GM04504 (cell line): ENCODE results near the gene JMJD6.
A peak's percentile ranks its signal among the peaks of the same experiment; 100 is the strongest.
"Not testable (repeated sequence)": the region's sequence is repeated elsewhere in the genome, so short reads cannot be mapped to it uniquely, and the experiment has no call there.

ENCODE experiments used
- DNase-seq: peaks from one replicate; pipeline ENCODE4 v3.0.0-alpha.2; 2012; ENCODE audit warnings: low read depth

Gene JMJD6

GRCh38 chr17:76716146-76716838 lies 10.1 kb downstream of the JMJD6 start:
- peak; percentile 99 for DNase-seq

GRCh38 chr17:76715496-76715830 lies 10.9 kb downstream of the JMJD6 start:
- DNase-seq: no peak

GRCh38 chr17:76714822-76715495 lies 11.4 kb downstream of the JMJD6 start:
- DNase-seq: no peak

- no peak for DNase-seq
Measured at GRCh38 chr17:76714336-76714735, 12.1 kb downstream of the JMJD6 start.

- DNase-seq: no peak
Measured at GRCh38 chr17:76713765-76714164, 12.6 kb downstream of the JMJD6 start.

DNA sequence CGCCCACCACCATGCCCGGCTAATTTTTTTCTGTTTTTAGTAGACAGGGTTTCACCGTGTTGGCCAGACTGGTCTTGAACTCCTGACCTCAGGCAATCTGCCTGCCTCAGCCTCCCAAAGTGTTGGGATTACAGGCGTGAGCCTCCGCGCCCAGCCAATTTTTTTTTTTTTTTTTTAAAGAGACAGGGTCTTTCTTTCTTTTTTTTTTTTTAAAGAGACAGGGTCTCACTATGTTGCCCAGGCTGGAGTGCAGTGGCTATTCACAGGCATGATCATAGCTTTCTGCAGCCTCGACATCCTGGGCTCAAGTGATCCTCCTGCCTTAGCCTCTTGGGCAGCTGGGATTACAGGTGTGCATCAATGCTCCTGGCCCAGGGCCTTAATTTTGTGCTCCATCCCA lies 14.1 kb downstream of the JMJD6 start:
- not testable (repeated sequence) for DNase-seq

GRCh38 chr17:76710863-76711611 lies 15.4 kb downstream of the JMJD6 start, which contains the start of gene MXRA7:
Gene MXRA7, minus strand, starts transcription at chr17:76710965. Its CDS starts 19 bp downstream, at chr17:76710946.
- DNase-seq: no peak

- not testable (repeated sequence) for DNase-seq
Measured at GRCh38 chr17:76709951-76710862, 16.2 kb downstream of the JMJD6 start.

DNA sequence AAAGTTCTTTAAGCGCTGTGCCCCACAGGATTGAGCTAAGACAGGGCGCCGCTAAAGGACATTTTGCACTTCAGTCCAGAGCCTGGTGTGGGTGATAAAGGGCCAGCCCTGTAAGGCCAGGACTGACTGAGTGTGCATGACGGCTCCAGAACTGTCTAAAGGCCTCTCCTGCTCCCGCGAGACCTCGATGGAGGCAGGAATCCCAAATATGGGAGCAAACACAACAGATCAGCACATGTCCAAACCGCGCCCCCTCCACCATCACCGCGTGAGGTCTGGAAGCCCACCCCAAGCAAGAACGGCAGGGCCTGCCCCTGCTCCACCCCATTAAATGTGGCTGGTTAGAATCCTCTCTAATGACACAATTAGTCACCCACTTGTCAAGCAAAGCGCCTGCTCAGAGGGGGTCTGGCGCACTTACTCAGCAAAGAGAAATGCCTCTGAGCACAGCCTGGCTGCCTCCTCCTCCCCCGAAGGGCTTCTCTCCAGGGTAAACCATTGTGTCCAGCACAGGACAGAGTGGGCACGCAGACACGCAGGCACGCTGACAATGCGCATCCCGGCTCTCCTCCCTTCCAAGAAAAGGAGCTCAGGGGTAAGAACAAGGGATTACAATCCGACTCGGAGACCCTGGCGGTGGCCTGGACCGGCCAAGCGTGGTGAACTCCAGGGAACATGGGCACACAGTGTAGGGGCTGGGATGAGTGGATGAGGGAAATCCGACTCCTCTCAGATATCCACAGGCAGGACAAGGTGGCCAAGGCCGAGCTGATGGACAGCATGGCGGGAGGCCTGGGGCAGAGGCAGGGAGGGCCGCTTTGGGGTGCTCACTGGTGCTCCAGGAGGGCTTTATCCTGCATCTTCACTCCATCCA lies 17.1 kb downstream of the JMJD6 start:
- DNase-seq: peak; percentile 95

DNA sequence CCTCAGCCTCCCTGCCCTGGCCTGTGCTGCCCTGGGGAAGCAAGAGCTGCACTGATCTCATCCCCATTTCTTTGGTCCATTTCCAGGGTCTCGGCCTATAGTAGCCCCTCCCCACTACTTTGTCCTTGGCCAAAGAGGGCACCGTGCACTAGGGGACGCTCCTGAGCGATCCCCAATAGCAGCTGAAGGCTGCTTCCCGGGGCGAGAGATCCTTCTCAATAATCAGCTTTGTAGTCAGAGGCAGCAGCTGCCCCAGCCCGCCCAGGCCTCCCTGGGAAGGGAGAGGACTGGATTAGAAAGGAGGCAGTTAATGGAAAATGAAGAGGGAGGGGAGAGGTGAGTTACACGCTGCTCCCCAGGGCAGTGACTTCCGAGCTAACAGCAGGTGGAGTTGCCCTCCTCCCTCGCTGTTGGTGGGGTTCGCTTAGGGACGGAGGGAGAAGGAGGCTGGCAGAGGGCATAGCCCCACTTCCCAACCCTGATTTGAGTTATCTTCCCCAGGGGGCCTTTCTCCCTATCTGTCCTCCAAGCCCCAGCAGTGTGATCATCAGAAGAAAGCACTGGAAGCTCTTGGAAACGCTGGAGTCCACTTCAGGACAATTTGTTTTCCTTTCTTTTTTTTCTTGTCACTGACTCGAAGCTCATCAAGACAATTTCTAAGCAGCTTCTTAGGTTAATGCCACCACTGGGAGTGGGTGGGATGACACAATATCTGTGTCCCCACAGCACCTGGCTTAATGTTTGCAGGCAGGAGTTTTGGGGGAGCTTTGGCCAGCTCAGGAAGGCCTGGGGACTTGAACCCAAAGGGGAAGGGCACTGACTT lies 18.2 kb downstream of the JMJD6 start:
- DNase-seq: no peak

- no peak for DNase-seq
Measured at GRCh38 chr17:76706817-76707216, 19.6 kb downstream of the JMJD6 start.

DNA sequence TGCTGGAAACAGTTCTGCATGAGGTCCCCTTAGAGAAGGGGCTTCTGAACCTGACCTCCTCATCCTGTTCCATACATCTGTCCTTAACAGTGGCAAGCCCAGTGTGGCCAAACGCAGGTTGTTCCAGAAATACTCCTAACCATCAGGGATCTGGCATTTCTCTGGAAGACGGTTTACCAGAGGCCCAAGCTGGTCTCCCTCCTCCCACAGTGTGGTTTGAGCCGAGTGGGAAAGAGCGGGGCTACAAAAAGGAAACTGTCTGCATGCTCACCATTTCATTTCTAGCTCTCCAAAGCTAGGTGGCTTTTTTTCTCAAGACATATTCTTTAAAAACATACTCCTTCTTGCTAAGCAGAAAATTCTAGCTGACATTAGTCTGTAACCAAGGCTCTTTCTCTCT lies 21.6 kb downstream of the JMJD6 start:
- DNase-seq: no peak

DNA sequence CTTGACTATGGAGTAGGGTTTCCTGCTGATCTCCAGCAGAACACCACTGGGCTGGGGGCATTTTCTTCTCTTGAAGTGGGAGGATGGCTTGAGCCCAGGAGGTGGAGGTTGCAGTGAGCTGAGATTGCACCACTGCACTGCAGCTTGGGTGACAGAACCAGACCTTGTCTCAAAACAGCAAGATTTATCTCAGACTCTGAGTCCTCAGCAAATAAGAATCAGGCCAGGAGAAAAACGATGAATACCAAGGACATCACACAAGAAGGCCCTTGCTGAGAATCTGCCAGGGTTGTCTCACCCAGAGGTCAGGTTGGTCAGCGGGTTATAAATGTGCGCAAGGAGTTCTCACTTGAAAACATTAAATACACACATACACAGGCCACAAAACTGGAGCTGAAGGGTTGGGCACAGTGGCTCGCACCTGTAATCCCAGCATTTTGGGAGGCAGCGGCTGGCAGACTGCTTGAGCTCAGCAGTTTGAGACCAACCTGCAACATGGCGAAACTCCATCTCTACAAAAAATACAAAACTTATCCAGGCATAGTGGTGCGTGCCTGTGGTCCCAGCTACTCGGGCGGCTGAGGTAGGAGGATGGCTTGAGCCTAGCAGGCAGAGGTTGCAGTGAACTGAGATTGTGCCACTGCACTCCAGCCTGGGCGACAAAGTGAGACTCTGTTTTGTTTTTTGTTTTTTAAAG lies 23.3 kb downstream of the JMJD6 start:
- no peak for DNase-seq

DNA sequence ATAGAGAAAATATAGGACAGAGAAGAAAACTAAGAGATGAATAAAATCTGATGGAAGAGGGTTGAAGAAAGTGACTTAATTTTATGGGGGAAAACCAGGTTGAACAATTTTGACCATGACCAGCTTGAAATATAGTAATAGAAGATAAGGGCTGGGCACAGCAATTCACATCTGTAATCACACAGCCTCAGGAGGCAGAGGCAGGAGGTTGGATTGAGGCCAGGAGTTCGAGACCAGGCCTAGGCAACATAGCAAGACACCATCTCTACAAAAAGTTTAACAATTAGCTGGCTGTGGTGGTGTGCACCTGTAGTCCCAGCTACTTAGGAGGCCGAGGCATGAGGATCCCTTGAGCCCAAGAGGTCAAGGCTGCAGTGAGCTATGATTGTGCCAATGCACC lies 24.3 kb downstream of the JMJD6 start:
- DNase-seq: no peak

DNA sequence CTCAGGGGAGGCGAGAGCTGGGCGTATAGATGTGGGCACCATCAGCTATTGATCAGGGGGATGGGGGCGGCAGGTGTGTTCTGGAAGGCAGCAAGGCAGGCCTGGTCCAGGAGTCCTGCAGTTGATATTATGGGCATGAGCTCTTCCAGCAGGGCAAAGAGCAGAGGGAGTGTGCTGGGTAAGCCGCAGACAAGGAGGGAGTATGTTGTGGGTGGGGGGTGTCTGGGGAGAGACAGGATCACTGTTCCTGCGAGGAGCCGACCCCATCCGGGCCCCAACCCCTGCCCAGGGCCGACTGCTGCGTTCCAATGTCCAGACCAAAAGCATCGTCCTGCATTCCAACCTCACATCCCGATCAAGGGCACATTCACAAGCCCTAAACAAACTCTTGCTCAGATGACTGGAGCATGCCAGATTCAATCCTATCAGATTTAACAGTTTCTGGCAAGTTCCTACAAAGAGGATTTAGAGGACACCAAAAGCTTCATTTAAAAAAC lies 24.9 kb downstream of the JMJD6 start:
- no peak for DNase-seq

- DNase-seq: peak; percentile 71
Measured at GRCh38 chr17:76700617-76701470, 25.6 kb downstream of the JMJD6 start.

GRCh38 chr17:76700270-76700616 lies 26.2 kb downstream of the JMJD6 start:
- no peak for DNase-seq

DNA sequence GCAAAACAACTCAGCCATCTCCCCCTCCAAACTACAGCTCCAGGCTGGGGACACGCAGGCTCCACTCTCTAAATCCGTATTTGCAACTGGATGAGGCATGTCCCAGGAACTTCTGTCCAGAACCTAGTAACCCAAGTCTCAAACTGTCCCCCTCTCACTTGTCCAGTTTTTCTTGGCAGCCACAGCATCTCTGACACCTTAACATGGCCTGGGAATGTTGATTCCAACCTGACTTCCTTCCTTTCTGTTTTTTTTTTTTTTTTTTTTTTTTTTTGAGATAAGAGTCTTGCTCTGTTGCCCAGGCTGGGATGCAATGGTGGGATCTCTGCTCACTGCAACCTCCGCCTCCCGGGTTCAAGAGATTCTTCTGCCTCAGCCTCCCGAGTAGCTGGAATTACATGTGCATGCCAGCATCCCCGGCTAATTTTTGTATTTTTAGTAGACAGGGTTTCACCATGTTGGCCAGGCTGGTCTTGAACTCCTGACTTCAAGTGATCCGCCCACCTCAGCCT lies 27.9 kb downstream of the JMJD6 start:
- DNase-seq: not testable (repeated sequence)
